Parathyroid adenoma (tissue), 2 donors: ENCODE measurements around the gene POC5.

Experiments
- H2AFZ ChIP-seq: fragments of 300-600 bp; sonication (generic); one replicate; pipeline ENCODE4 v1.7.0; 2017; ENCODE audit warnings: antibody characterized with exemption, mild to moderate bottlenecking
- H3K27ac ChIP-seq: fragments of 300-600 bp; sonication (generic); one replicate; pipeline ENCODE4 v1.7.0; 2017
- H3K27me3 ChIP-seq: fragments of 300-600 bp; sonication (generic); one replicate; pipeline ENCODE4 v1.7.0; 2017; ENCODE audit warnings: low read length; ENCODE audit not compliant: control insufficient read depth, insufficient read depth
- H3K36me3 ChIP-seq: fragments of 300-600 bp; sonication (generic); one replicate; pipeline ENCODE4 v1.7.0; 2017; ENCODE audit warnings: low read length; ENCODE audit not compliant: control insufficient read depth, insufficient read depth
- H3K4me1 ChIP-seq: fragments of 300-600 bp; sonication (generic); one replicate; pipeline ENCODE4 v1.7.0; 2017; ENCODE audit warnings: control low read depth
- H3K4me2 ChIP-seq: fragments of 300-600 bp; sonication (generic); one replicate; pipeline ENCODE4 v1.7.0; 2017; ENCODE audit warnings: low read length
- H3K4me3 ChIP-seq: fragments of 300-600 bp; sonication (generic); one replicate; pipeline ENCODE4 v1.7.0; 2017; ENCODE audit warnings: low read depth, low read length
- H3K79me2 ChIP-seq: fragments of 300-600 bp; sonication (generic); one replicate; pipeline ENCODE4 v1.7.0; 2017; ENCODE audit warnings: control low read depth
- H3K9ac ChIP-seq: fragments of 300-600 bp; sonication (generic); one replicate; pipeline ENCODE4 v1.7.0; 2017; ENCODE audit warnings: mild to moderate bottlenecking
- H3K9me3 ChIP-seq: fragments of 300-600 bp; sonication (generic); one replicate; pipeline ENCODE4 v1.7.0; 2017; ENCODE audit warnings: low read length; ENCODE audit not compliant: control insufficient read depth
- CTCF ChIP-seq: fragments of 300-600 bp; sonication (generic); IDR thresholded peaks from one replicate; pipeline ENCODE4 v1.7.0; 2017; ENCODE audit warnings: antibody characterized with exemption, mild to moderate bottlenecking
- donor health status: primary hyperparathyroidism.

The POC5 gene

GRCh38 chr5:75717082-75717922 lies at the start of gene POC5:
Gene POC5, minus strand, starts transcription at chr5:75717437. Its CDS starts 4,500 bp downstream, at chr5:75712937.
- Histone ChIP-seq H3K27me3 (no peaks in the 10 kb centered on the region), H3K27ac (peak within 1 kb of the TSS; percentile 59), H3K9me3 (no peaks in the 10 kb centered on the region), H3K4me2 (peak within 1 kb of the TSS; percentile 69), H3K36me3 (no peaks in the 10 kb centered on the region), H3K4me1 (no peaks in the 10 kb centered on the region), H2AFZ (peak within 1 kb of the TSS; percentile 72), H3K4me3 (peak within 1 kb of the TSS; percentile 87), H3K9ac (no peak within 1 kb of the TSS), H3K79me2 (peaks cover 13% of the 10 kb centered on the region)
- TF ChIP-seq CTCF = no peak

- Histone ChIP-seq H3K36me3 (no peaks in the 10 kb centered on the region), H3K27ac (no peak overlapping the region), H3K9ac (no peak overlapping the region), H2AFZ (no peak overlapping the region), H3K4me3 (no peak overlapping the region), H3K9me3 (no peaks in the 10 kb centered on the region), H3K27me3 (no peaks in the 10 kb centered on the region), H3K79me2 (no peaks in the 10 kb centered on the region), H3K4me2 (no peak overlapping the region), H3K4me1 (no peaks in the 10 kb centered on the region)
- TF ChIP-seq CTCF = no peak
Observed at GRCh38 chr5:75758116-75758515, 40.9 kb upstream of the POC5 start.

GRCh38 chr5:75756981-75757380 lies 39.7 kb upstream of the POC5 start:
- H3K36me3 ChIP-seq = no peaks in the 10 kb centered on the region
- H3K4me2 ChIP-seq = no peak overlapping the region
- H3K9me3 ChIP-seq = no peaks in the 10 kb centered on the region
- H3K9ac ChIP-seq = no peak overlapping the region
- H3K27me3 ChIP-seq = no peaks in the 10 kb centered on the region
- no peak overlapping the region for H3K27ac ChIP-seq
- H3K4me3 ChIP-seq = no peak overlapping the region
- H2AFZ ChIP-seq = no peak overlapping the region
- TF ChIP-seq CTCF = no peak
- H3K79me2 ChIP-seq = no peaks in the 10 kb centered on the region
- no peaks in the 10 kb centered on the region for H3K4me1 ChIP-seq

GRCh38 chr5:75756211-75756610 lies 39.0 kb upstream of the POC5 start:
- TF ChIP-seq CTCF = no peak
- H2AFZ ChIP-seq = no peak overlapping the region
- H3K9me3 ChIP-seq = no peaks in the 10 kb centered on the region
- no peaks in the 10 kb centered on the region for H3K27me3 ChIP-seq
- no peak overlapping the region for H3K4me2 ChIP-seq
- H3K27ac ChIP-seq = no peak overlapping the region
- H3K4me3 ChIP-seq = no peak overlapping the region
- H3K79me2 ChIP-seq = no peaks in the 10 kb centered on the region
- no peaks in the 10 kb centered on the region for H3K4me1 ChIP-seq
- no peak overlapping the region for H3K9ac ChIP-seq
- H3K36me3 ChIP-seq = no peaks in the 10 kb centered on the region

GRCh38 chr5:75753182-75753581 lies 35.9 kb upstream of the POC5 start:
- Histone ChIP-seq H3K4me1 (no peaks in the 10 kb centered on the region), H3K27ac (no peak overlapping the region), H3K9ac (no peak overlapping the region), H3K4me2 (no peak overlapping the region), H3K36me3 (no peaks in the 10 kb centered on the region), H2AFZ (no peak overlapping the region), H3K79me2 (no peaks in the 10 kb centered on the region), H3K4me3 (no peak overlapping the region), H3K27me3 (no peaks in the 10 kb centered on the region), H3K9me3 (no peaks in the 10 kb centered on the region)
- no peak for TF ChIP-seq CTCF
